Inferior parietal cortex (tissue), 1 donor: ENCODE data around the gene PDE7B.
A peak's percentile ranks its signal among the peaks of the same experiment; 100 is the strongest.

Source experiments
- DNase-seq: peaks from one replicate; pipeline ENCODE4 v3.0.0-alpha.2; 2016; ENCODE audit errors: extremely low spot score

PDE7B gene

GRCh38 chr6:135851442-135852271, at the start of gene PDE7B:
TSS of gene PDE7B (plus strand) at chr6:135851701.
- peak; percentile 49 for DNase-seq

- DNase-seq: no peak
Observed at GRCh38 chr6:135801755-135802465, 49.6 kb upstream of the PDE7B start.

- no peak for DNase-seq
Observed at GRCh38 chr6:135810486-135810885, 41.0 kb upstream of the PDE7B start.

- no peak for DNase-seq
Observed at GRCh38 chr6:135811170-135811569, 40.3 kb upstream of the PDE7B start.

GRCh38 chr6:135811644-135812526, 39.6 kb upstream of the PDE7B start:
- no peak for DNase-seq

GRCh38 chr6:135813401-135813800, 38.1 kb upstream of the PDE7B start:
- DNase-seq: no peak

GRCh38 chr6:135814043-135814442, 37.5 kb upstream of the PDE7B start:
- no peak for DNase-seq

GRCh38 chr6:135815216-135815615, 36.3 kb upstream of the PDE7B start:
- DNase-seq: no peak

GRCh38 chr6:135817035-135817434, 34.5 kb upstream of the PDE7B start:
- no peak for DNase-seq

- DNase-seq: no peak
Observed at GRCh38 chr6:135819665-135820064, 31.8 kb upstream of the PDE7B start.

GRCh38 chr6:135820340-135820739, 31.2 kb upstream of the PDE7B start:
- no peak for DNase-seq

GRCh38 chr6:135823851-135824250, 27.6 kb upstream of the PDE7B start:
- no peak for DNase-seq

- no peak for DNase-seq
Observed at GRCh38 chr6:135826236-135826804, 25.2 kb upstream of the PDE7B start.

GRCh38 chr6:135828021-135828420, 23.5 kb upstream of the PDE7B start:
- DNase-seq: no peak

GRCh38 chr6:135830452-135830881, 21.0 kb upstream of the PDE7B start:
- no peak for DNase-seq

- no peak for DNase-seq
Observed at GRCh38 chr6:135831016-135831415, 20.5 kb upstream of the PDE7B start.

- DNase-seq: no peak
Observed at GRCh38 chr6:135832166-135832565, 19.3 kb upstream of the PDE7B start.

GRCh38 chr6:135833771-135834170, 17.7 kb upstream of the PDE7B start:
- no peak for DNase-seq

GRCh38 chr6:135837735-135838449, 13.6 kb upstream of the PDE7B start:
- no peak for DNase-seq

- no peak for DNase-seq
Observed at GRCh38 chr6:135839121-135839520, 12.4 kb upstream of the PDE7B start.
